Jurkat, Clone E6-1 (cell line): ENCODE data around the gene HLA-G.
"Not testable (repeated sequence)": the region's sequence is repeated elsewhere in the genome, so short reads cannot be mapped to it uniquely, and the experiment has no call there.

ENCODE experiments used
- DNase-seq: peaks from one replicate; pipeline ENCODE4 v3.0.0-alpha.2; 2011; ENCODE audit warnings: low read depth, low spot score
- H3K4me3 ChIP-seq: 2 replicates; pipeline ENCODE4 v1.5.1; 2011; ENCODE audit warnings: mild to moderate bottlenecking, low read length, control low read depth, moderate library complexity

The HLA-G gene

GRCh38 chr6:29858006-29858405 lies 30.4 kb downstream of the HLA-G start:
- H3K4me3 ChIP-seq, result no peak overlapping the region
- no peak for DNase-seq

GRCh38 chr6:29861521-29862255 lies 34.1 kb downstream of the HLA-G start:
- no peak for DNase-seq
- no peak overlapping the region for H3K4me3 ChIP-seq

- H3K4me3 ChIP-seq, result no peak overlapping the region
- DNase-seq, result no peak
These were observed 36.6 kb downstream of the HLA-G start for GRCh38 chr6:29864037-29864810.

- H3K4me3 ChIP-seq, result no peak overlapping the region
- DNase-seq, result no peak
These were observed 38.0 kb downstream of the HLA-G start for GRCh38 chr6:29865631-29866030.

- H3K4me3 ChIP-seq, result no peak overlapping the region
- no peak for DNase-seq
These were observed 42.5 kb downstream of the HLA-G start for GRCh38 chr6:29870104-29870503.

GRCh38 chr6:29872791-29873190 lies 45.2 kb downstream of the HLA-G start:
- H3K4me3 ChIP-seq, result no peak overlapping the region
- DNase-seq, result no peak

- no peak overlapping the region for H3K4me3 ChIP-seq
- DNase-seq, result no peak
These were observed 47.6 kb downstream of the HLA-G start for GRCh38 chr6:29875257-29875656.

GRCh38 chr6:29875734-29876133 lies 48.1 kb downstream of the HLA-G start:
- DNase-seq, H3K4me3 ChIP-seq: not testable (repeated sequence)
